SK-N-SH (cell line): ENCODE data around the gene CERS6. TPM values are rescaled to one million over a fixed set of nuclear protein-coding genes. Genes with fewer than 3 reads are reported as not detected.

Source experiments
- CTCF ChIA-PET: fragments of 300-600, 350-600 bp; formaldehyde crosslinking; extraction: SDS; loops from one replicate; lab custom pipeline; 2021; lab: Yijun Ruan, JAX
- POLR2A ChIA-PET: fragments of 350-600 bp; sonication (Branson Sonifier 250); formaldehyde crosslinking; extraction: SDS; loops from one replicate; lab custom pipeline; 2020; ENCODE audit warnings: antibody characterized with exemption, inconsistent platforms; lab: Yijun Ruan, JAX
- DNase-seq: peaks from one replicate; pipeline ENCODE4 v3.0.0; 2012
- H2AFZ ChIP-seq: fragments of 200-600 bp; sonication (generic); 2 replicates; pipeline ENCODE4 v1.8.1; 2016; ENCODE audit warnings: antibody characterized with exemption, mild to moderate bottlenecking, low read depth
- H3F3A ChIP-seq: fragments of 200-600 bp; sonication (generic); replicated peaks from 2 replicates; pipeline ENCODE3; 2016; ENCODE audit warnings: antibody characterized with exemption, mild to moderate bottlenecking; ENCODE audit not compliant: insufficient read depth
- H3K27ac ChIP-seq, 2 experiments: fragments of 200-500 bp in 1 of 2; fragments of 200-600 bp in 1 of 2; sonication (Bioruptor generic) in 1 of 2; sonication (generic), shearing (Covaris generic) in 1 of 2; 2 replicates each; pipeline versions ENCODE4 v1.5.1 to v1.6.1; 2014 to 2016; ENCODE audit warnings: low read depth in 2 of 2, inconsistent platforms in 1 of 2, low read length in 1 of 2, mild to moderate bottlenecking in 1 of 2, mixed read lengths in 1 of 2
- H3K27me3 ChIP-seq: fragments of 200-600 bp; sonication (generic), shearing (Covaris generic); 2 replicates; pipeline ENCODE4 v1.6.1; 2016; ENCODE audit warnings: mixed run types; ENCODE audit not compliant: insufficient read depth
- H3K36me3 ChIP-seq, 2 experiments: fragments of 200-500 bp in 1 of 2; fragments of 200-600 bp in 1 of 2; sonication (Bioruptor generic) in 1 of 2; sonication (generic) in 1 of 2; replicated peaks in 1 of 2; 2 replicates each; pipeline versions ENCODE3 to v1.5.1; 2014 to 2016; ENCODE audit warnings: low read length in 1 of 2, mild to moderate bottlenecking in 1 of 2; ENCODE audit not compliant: insufficient read depth in 2 of 2, control insufficient read depth in 1 of 2
- H3K4me1 ChIP-seq, 2 experiments: fragments of 200-500 bp in 1 of 2; fragments of 200-600 bp in 1 of 2; sonication (Bioruptor generic) in 1 of 2; sonication (generic), shearing (Covaris generic) in 1 of 2; 2 replicates each; pipeline versions ENCODE4 v1.5.1 to v1.6.1; 2014 to 2016; ENCODE audit warnings: low read depth in 1 of 2, low read length in 1 of 2, mixed run types in 1 of 2; ENCODE audit not compliant: insufficient read depth in 2 of 2, control insufficient read depth in 1 of 2
- H3K4me2 ChIP-seq: fragments of 200-600 bp; sonication (generic), shearing (Covaris generic); 2 replicates; pipeline ENCODE4 v1.6.1; 2017; ENCODE audit warnings: mixed run types
- H3K4me3 ChIP-seq, 2 experiments: fragments of 200-500 bp in 1 of 2; fragments of 200-600 bp in 1 of 2; sonication (Bioruptor generic) in 1 of 2; sonication (generic), shearing (Covaris generic) in 1 of 2; 2 replicates each; pipeline versions ENCODE4 v1.5.1 to v1.8.1; 2014 to 2016; ENCODE audit warnings: low read depth in 2 of 2, inconsistent platforms in 1 of 2, low read length in 1 of 2, mild to moderate bottlenecking in 1 of 2, mixed read lengths in 1 of 2, moderate library complexity in 1 of 2
- H3K79me2 ChIP-seq: fragments of 200-600 bp; sonication (generic); 2 replicates; pipeline ENCODE4 v1.8.1; 2017; ENCODE audit warnings: mild to moderate bottlenecking; ENCODE audit not compliant: insufficient read depth
- H3K9ac ChIP-seq: fragments of 200-600 bp; sonication (generic); 2 replicates; pipeline ENCODE4 v1.6.1; 2017; ENCODE audit warnings: mixed run types
- H3K9me2 ChIP-seq: fragments of 200-600 bp; sonication (generic); 2 replicates; pipeline ENCODE4 v1.6.1; 2017; ENCODE audit warnings: mixed run types
- H3K9me3 ChIP-seq: fragments of 200-600 bp; sonication (generic); 2 replicates; pipeline ENCODE4 v1.6.1; 2017; ENCODE audit warnings: mixed run types, mild to moderate bottlenecking, moderate library complexity
- H4K20me1 ChIP-seq: fragments of 200-600 bp; sonication (generic); 2 replicates; pipeline ENCODE4 v1.6.1; 2017; ENCODE audit warnings: mild to moderate bottlenecking, mixed run types; ENCODE audit not compliant: insufficient read depth
- EP300 ChIP-seq, 2 experiments: IDR thresholded peaks; 2 replicates each; pipeline versions ENCODE4 v1.4.0 to v1.6.1; 2012; ENCODE audit warnings: borderline replicate concordance in 1 of 2, low read depth in 1 of 2, low read length in 1 of 2
- FOSL2 ChIP-seq: IDR thresholded peaks from 2 replicates; pipeline ENCODE4 v1.4.0; 2012; ENCODE audit warnings: low read depth, mild to moderate bottlenecking, moderate library complexity, borderline replicate concordance
- GABPA ChIP-seq: IDR thresholded peaks from 2 replicates; pipeline ENCODE4 v1.4.0; 2012; ENCODE audit warnings: low read depth, mild to moderate bottlenecking
- IRF3 ChIP-seq: fragments of 150-350 bp; IDR thresholded peaks from 2 replicates; pipeline ENCODE4 v1.6.1; 2016; ENCODE audit warnings: mild to moderate bottlenecking, low read depth, low read length
- MEF2A ChIP-seq: IDR thresholded peaks from 2 replicates; pipeline ENCODE4 v1.4.0; 2012; ENCODE audit warnings: low read depth, borderline replicate concordance
- NFIC ChIP-seq: IDR thresholded peaks from 2 replicates; pipeline ENCODE4 v1.4.0; 2012; ENCODE audit warnings: borderline replicate concordance
- NRF1 ChIP-seq: IDR thresholded peaks from 2 replicates; pipeline ENCODE4 v1.6.1; 2012; ENCODE audit warnings: low read depth, mild to moderate bottlenecking, low read length
- PBX3 ChIP-seq: IDR thresholded peaks from 2 replicates; pipeline ENCODE4; 2012
- POLR2AphosphoS5 ChIP-seq: IDR thresholded peaks from 2 replicates; pipeline ENCODE4 v1.6.1; 2012; ENCODE audit warnings: low read depth, low read length
- RAD21 ChIP-seq: IDR thresholded peaks from 2 replicates; pipeline ENCODE4 v1.6.1; 2012; ENCODE audit warnings: mild to moderate bottlenecking, low read length
- RCOR1 ChIP-seq: fragments of 150-350 bp; IDR thresholded peaks from 2 replicates; pipeline ENCODE4 v1.6.1; 2017; ENCODE audit warnings: antibody characterized with exemption, low read length
- REST ChIP-seq: IDR thresholded peaks from 2 replicates; pipeline ENCODE4 v1.6.1; 2012; ENCODE audit warnings: mild to moderate bottlenecking, low read depth, low read length, moderate library complexity
- SIN3A ChIP-seq: IDR thresholded peaks from 2 replicates; pipeline ENCODE4 v1.6.1; 2012; ENCODE audit warnings: low read depth, mild to moderate bottlenecking, low read length, moderate library complexity, borderline replicate concordance
- SMC3 ChIP-seq: IDR thresholded peaks from 2 replicates; pipeline ENCODE4 v1.6.1; 2012; ENCODE audit warnings: low read depth, low read length, improper control_type of control experiment
- TEAD4 ChIP-seq: IDR thresholded peaks from 2 replicates; pipeline ENCODE4 v1.4.0; 2012; ENCODE audit warnings: mild to moderate bottlenecking, borderline replicate concordance; ENCODE audit not compliant: insufficient read depth
- USF1 ChIP-seq: IDR thresholded peaks from 2 replicates; pipeline ENCODE4 v1.4.0; 2012; ENCODE audit warnings: low read depth, borderline replicate concordance
- WGBS: methylation state at CpG from one replicate; pipeline ENCODE4 v1.1.6; 2017; ENCODE audit warnings: low lambda C conversion rate; 5-methylcytosine and 5-hydroxymethylcytosine counted together
- polyA plus RNA-seq, 3 experiments: library from polyadenylated mRNA; depleted of rRNA; stranded (reverse); fragments of >200 nt; gene quantifications; 2 replicates each; pipeline ENCODE4 v1.2.3, GENCODE V29; 2012

Gene CERS6
- polyA plus RNA-seq, 1 of the 3 experiments (the other 2 are of a cell fraction) = 1.8 TPM

- Histone ChIP-seq H3K4me2 (no peak overlapping the region), H3F3A (no peaks in the 10 kb centered on the region), H2AFZ (no peak overlapping the region), H3K9ac (no peak overlapping the region), H3K9me2 (no peaks in the 10 kb centered on the region), H3K79me2 (no peaks in the 10 kb centered on the region), H3K27ac (no peak overlapping the region), H3K4me3 (no peak overlapping the region), H3K9me3 (no peaks in the 10 kb centered on the region), H4K20me1 (no peaks in the 10 kb centered on the region), H3K4me1 (peaks cover 0 to 10% of the 10 kb centered on the region in 2 experiments; a peak in 1 of 4 replicates), H3K36me3 (no peaks in the 10 kb centered on the region), H3K27me3 (no peaks in the 10 kb centered on the region)
- no peak for DNase-seq
- 86% methylated on average over 3 of the region's 6 CpGs for WGBS
- TF ChIP-seq IRF3 (no peak), GABPA (no peak), NFIC (no peak), RAD21 (no peak), MEF2A (no peak), REST (no peak), RCOR1 (no peak), EP300 (IDR thresholded peaks at IDR 0.05; ENCODE audit: borderline replicate concordance in 1 of 2, low read depth in 1 of 2, low read length in 1 of 2) (no peak), FOSL2 (no peak), PBX3 (no peak), TEAD4 (no peak), SMC3 (no peak), USF1 (no peak), SIN3A (no peak), NRF1 (no peak), POLR2AphosphoS5 (no peak)
- ChIA-PET CTCF (interaction anchor here (0.8 to 1.5 kb wide), 2 partner anchors 10 to 403 kb away, joined by 3 to 5 read pairs; no protein-coding TSS in a partner anchor), POLR2A (no interaction called here)
Measured at GRCh38 chr2:168749297-168749696, 293.2 kb downstream of the CERS6 start.
